ENCODE data around the gene ANKRD50.

The ANKRD50 gene, protein sequence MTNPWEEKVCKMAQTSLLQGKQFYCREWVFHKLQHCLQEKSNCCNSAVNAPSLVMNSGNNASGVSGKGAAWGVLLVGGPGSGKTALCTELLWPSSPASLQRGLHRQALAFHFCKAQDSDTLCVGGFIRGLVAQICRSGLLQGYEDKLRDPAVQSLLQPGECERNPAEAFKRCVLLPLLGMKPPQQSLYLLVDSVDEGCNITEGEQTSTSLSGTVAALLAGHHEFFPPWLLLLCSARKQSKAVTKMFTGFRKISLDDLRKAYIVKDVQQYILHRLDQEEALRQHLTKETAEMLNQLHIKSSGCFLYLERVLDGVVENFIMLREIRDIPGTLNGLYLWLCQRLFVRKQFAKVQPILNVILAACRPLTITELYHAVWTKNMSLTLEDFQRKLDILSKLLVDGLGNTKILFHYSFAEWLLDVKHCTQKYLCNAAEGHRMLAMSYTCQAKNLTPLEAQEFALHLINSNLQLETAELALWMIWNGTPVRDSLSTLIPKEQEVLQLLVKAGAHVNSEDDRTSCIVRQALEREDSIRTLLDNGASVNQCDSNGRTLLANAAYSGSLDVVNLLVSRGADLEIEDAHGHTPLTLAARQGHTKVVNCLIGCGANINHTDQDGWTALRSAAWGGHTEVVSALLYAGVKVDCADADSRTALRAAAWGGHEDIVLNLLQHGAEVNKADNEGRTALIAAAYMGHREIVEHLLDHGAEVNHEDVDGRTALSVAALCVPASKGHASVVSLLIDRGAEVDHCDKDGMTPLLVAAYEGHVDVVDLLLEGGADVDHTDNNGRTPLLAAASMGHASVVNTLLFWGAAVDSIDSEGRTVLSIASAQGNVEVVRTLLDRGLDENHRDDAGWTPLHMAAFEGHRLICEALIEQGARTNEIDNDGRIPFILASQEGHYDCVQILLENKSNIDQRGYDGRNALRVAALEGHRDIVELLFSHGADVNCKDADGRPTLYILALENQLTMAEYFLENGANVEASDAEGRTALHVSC (N-terminal part only)

GRCh38 chr4:124712372-124713184 is at the start of gene ANKRD50:
Gene ANKRD50, minus strand, starts transcription at chr4:124712732. Its CDS starts 2,221 bp downstream, at chr4:124710511.
- Mint-ChIP-seq H3K4me3 (peak within 1 kb of the TSS; percentile 92), H3K27ac (peak within 1 kb of the TSS; percentile 69)

GRCh38 chr4:124757126-124757525 is 44.6 kb upstream of the ANKRD50 start:
- H3K4me3 Mint-ChIP-seq: no peak overlapping the region
- no peaks in the 10 kb centered on the region for H3K27me3 Mint-ChIP-seq (ENCODE audit: low read depth)
- no peaks in the 10 kb centered on the region for H3K4me1 Mint-ChIP-seq (ENCODE audit: low read depth)
- no peak overlapping the region for H3K27ac Mint-ChIP-seq
- H3K9me3 Mint-ChIP-seq: no peaks in the 10 kb centered on the region
- no peaks in the 10 kb centered on the region for H3K36me3 Mint-ChIP-seq (ENCODE audit: low read depth)

More at GRCh38 chr4:124712372-124713184, at the start of gene ANKRD50:
- peaks cover 7% of the 10 kb centered on the region for H3K4me1 Mint-ChIP-seq (ENCODE audit: low read depth)
- peaks cover 22% of the 10 kb centered on the region for H3K27me3 Mint-ChIP-seq (ENCODE audit: low read depth)
- H3K36me3 Mint-ChIP-seq (ENCODE audit: low read depth): peaks cover 1% of the 10 kb centered on the region
- H3K9me3 Mint-ChIP-seq: no peaks in the 10 kb centered on the region

DNA sequence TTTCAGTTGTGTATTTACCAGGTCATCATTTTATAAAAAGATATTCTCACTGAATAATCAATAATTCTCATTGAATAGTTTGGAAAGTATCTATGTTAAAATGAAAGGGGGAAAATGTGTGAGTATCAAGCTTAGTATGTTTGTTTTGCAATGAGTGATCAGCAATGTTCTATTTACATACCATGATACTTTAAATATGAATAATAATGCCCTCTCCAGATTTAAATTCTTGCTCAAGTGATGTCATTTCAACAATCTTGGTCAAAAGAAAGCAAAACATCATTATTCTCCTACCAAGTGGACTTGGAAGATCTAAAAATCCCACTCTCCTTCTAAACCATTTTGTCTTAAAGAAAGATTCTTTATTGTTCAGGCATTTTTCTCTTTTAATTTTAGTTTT is 42.1 kb upstream of the ANKRD50 start:
- Mint-ChIP-seq H3K9me3 (no peaks in the 10 kb centered on the region), H3K36me3 (ENCODE audit: low read depth) (no peaks in the 10 kb centered on the region), H3K27ac (no peak overlapping the region), H3K4me1 (ENCODE audit: low read depth) (no peaks in the 10 kb centered on the region), H3K27me3 (ENCODE audit: low read depth) (no peaks in the 10 kb centered on the region), H3K4me3 (no peak overlapping the region)

- Mint-ChIP-seq H3K9me3 (no peaks in the 10 kb centered on the region), H3K4me1 (ENCODE audit: low read depth) (no peaks in the 10 kb centered on the region), H3K36me3 (ENCODE audit: low read depth) (no peaks in the 10 kb centered on the region), H3K27me3 (ENCODE audit: low read depth) (no peaks in the 10 kb centered on the region), H3K27ac (no peak overlapping the region), H3K4me3 (no peak overlapping the region)
These were observed 41.5 kb upstream of the ANKRD50 start for GRCh38 chr4:124753941-124754581.

- Mint-ChIP-seq H3K9me3 (no peaks in the 10 kb centered on the region), H3K4me1 (ENCODE audit: low read depth) (no peaks in the 10 kb centered on the region), H3K4me3 (no peak overlapping the region), H3K27me3 (ENCODE audit: low read depth) (no peaks in the 10 kb centered on the region), H3K36me3 (ENCODE audit: low read depth) (no peaks in the 10 kb centered on the region), H3K27ac (no peak overlapping the region)
These were observed 36.9 kb upstream of the ANKRD50 start for GRCh38 chr4:124749421-124749820.

DNA sequence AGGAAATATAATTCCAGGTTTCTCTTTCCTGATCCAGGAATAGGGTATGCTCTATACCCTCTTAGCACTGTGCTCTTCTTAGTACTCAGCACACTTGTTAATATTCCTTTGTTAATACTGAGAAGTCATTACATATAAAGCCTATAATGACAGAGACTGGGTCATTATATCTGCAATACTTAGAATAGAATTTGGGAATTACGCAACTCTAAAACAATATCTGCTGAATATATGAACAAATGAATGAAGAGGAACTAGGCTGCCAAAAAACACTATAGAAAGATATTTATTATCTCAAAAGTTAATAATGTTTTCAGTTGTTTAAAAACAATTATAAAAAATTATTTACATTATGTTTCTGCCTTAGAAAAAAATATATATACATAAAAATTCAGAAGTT is 36.4 kb upstream of the ANKRD50 start:
- H3K36me3 Mint-ChIP-seq (ENCODE audit: low read depth): no peaks in the 10 kb centered on the region
- H3K27me3 Mint-ChIP-seq (ENCODE audit: low read depth): no peaks in the 10 kb centered on the region
- no peak overlapping the region for H3K27ac Mint-ChIP-seq
- H3K4me3 Mint-ChIP-seq: no peak overlapping the region
- H3K4me1 Mint-ChIP-seq (ENCODE audit: low read depth): no peaks in the 10 kb centered on the region
- no peaks in the 10 kb centered on the region for H3K9me3 Mint-ChIP-seq

DNA sequence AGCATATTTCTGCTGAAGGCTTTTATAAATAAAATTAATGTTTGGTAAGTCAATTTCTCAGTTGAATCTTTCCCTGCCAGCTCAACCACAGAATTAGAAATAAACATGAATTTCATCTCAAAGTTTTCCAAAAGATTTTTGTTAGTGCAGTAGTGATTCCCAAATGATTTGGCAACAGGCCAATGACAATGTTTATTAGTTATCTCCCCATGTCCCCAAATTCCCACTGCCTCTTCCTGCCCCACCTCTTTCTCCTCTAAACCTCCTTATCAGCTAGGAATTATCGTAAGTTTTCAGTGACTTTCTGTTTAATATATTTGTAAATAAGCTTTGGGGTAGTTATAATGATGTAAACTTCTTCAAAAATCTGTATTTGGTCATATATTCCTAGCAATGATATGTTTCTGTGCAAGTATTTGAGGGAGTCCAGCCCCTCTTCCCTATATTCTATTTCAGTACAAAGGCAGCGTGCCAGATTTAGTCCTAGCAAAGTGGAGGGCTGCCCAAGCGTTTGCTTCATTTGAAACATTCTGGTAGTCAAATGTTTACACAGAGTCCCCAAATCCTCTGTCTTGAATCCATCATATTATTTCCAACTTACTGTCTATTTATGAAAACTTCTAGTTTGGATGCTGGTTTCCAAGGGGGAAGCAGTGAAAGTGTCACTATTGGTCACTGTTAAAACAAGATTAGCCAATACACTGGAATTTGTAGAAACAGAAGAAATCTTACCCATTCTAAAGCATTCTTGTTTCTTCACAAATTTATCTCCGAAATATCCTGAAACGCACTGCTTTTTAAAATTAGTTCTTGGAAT is 33.7 kb upstream of the ANKRD50 start:
- no peak overlapping the region for H3K4me3 Mint-ChIP-seq

GRCh38 chr4:124743711-124744110 is 31.2 kb upstream of the ANKRD50 start:
- H3K9me3 Mint-ChIP-seq: no peaks in the 10 kb centered on the region

More for the DNA sequence above, 33.7 kb upstream of the ANKRD50 start:
- Mint-ChIP-seq H3K36me3 (ENCODE audit: low read depth) (no peaks in the 10 kb centered on the region), H3K27ac (no peak overlapping the region), H3K9me3 (no peaks in the 10 kb centered on the region), H3K4me1 (ENCODE audit: low read depth) (no peaks in the 10 kb centered on the region), H3K27me3 (ENCODE audit: low read depth) (no peaks in the 10 kb centered on the region)

GRCh38 chr4:124740501-124740900 is 28.0 kb upstream of the ANKRD50 start:
- no peak overlapping the region for H3K27ac Mint-ChIP-seq
- H3K4me1 Mint-ChIP-seq (ENCODE audit: low read depth): no peaks in the 10 kb centered on the region
- H3K36me3 Mint-ChIP-seq (ENCODE audit: low read depth): no peaks in the 10 kb centered on the region
- H3K9me3 Mint-ChIP-seq: no peaks in the 10 kb centered on the region
- no peaks in the 10 kb centered on the region for H3K27me3 Mint-ChIP-seq (ENCODE audit: low read depth)
- H3K4me3 Mint-ChIP-seq: no peak overlapping the region

More at GRCh38 chr4:124743711-124744110, 31.2 kb upstream of the ANKRD50 start:
- H3K36me3 Mint-ChIP-seq (ENCODE audit: low read depth): no peaks in the 10 kb centered on the region
- no peak overlapping the region for H3K4me3 Mint-ChIP-seq
- no peaks in the 10 kb centered on the region for H3K27me3 Mint-ChIP-seq (ENCODE audit: low read depth)
- H3K27ac Mint-ChIP-seq: no peak overlapping the region
- H3K4me1 Mint-ChIP-seq (ENCODE audit: low read depth): no peaks in the 10 kb centered on the region

- Mint-ChIP-seq H3K27me3 (ENCODE audit: low read depth) (no peaks in the 10 kb centered on the region), H3K4me1 (ENCODE audit: low read depth) (no peaks in the 10 kb centered on the region)
These were observed 26.5 kb upstream of the ANKRD50 start for GRCh38 chr4:124738994-124739393.

GRCh38 chr4:124737619-124738018 is 25.1 kb upstream of the ANKRD50 start:
- H3K9me3 Mint-ChIP-seq: no peaks in the 10 kb centered on the region
- H3K36me3 Mint-ChIP-seq (ENCODE audit: low read depth): no peaks in the 10 kb centered on the region
- no peaks in the 10 kb centered on the region for H3K27me3 Mint-ChIP-seq (ENCODE audit: low read depth)
- no peak overlapping the region for H3K27ac Mint-ChIP-seq
- no peaks in the 10 kb centered on the region for H3K4me1 Mint-ChIP-seq (ENCODE audit: low read depth)
- no peak overlapping the region for H3K4me3 Mint-ChIP-seq

More at GRCh38 chr4:124738994-124739393, 26.5 kb upstream of the ANKRD50 start:
- no peak overlapping the region for H3K27ac Mint-ChIP-seq
- no peaks in the 10 kb centered on the region for H3K9me3 Mint-ChIP-seq
- H3K4me3 Mint-ChIP-seq: no peak overlapping the region
- no peaks in the 10 kb centered on the region for H3K36me3 Mint-ChIP-seq (ENCODE audit: low read depth)

DNA sequence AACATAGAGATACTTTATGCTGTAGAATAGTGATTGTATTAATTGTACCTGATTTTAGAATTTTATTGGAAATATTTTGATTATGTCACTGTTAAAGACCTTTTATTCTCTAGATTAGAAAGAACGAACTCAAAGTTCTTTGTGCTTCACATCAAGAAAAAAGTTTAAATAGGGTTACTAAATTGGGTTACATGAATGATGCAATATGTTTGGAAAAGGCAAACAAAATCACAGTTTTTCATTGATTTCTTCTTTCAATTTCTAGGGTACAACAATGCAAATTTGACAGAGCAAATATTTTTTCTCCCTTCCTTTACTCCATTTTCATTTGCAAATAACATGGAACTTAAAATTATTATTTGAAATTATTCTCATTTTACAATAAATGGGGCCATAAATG is 24.0 kb upstream of the ANKRD50 start:
- Mint-ChIP-seq H3K4me1 (ENCODE audit: low read depth) (no peaks in the 10 kb centered on the region), H3K36me3 (ENCODE audit: low read depth) (no peaks in the 10 kb centered on the region), H3K27me3 (ENCODE audit: low read depth) (no peaks in the 10 kb centered on the region), H3K9me3 (no peaks in the 10 kb centered on the region), H3K27ac (no peak overlapping the region), H3K4me3 (no peak overlapping the region)

- Mint-ChIP-seq H3K27me3 (ENCODE audit: low read depth) (no peaks in the 10 kb centered on the region), H3K27ac (no peak overlapping the region), H3K4me1 (ENCODE audit: low read depth) (no peaks in the 10 kb centered on the region), H3K9me3 (no peaks in the 10 kb centered on the region), H3K4me3 (no peak overlapping the region), H3K36me3 (ENCODE audit: low read depth) (no peaks in the 10 kb centered on the region)
These were observed 14.9 kb upstream of the ANKRD50 start for GRCh38 chr4:124727331-124727890.

Measured in T-helper 1 cell treated with Interleukin-12 subunit alpha and Interleukin-12 subunit beta and Interleukin-4 antibody, amounts not matched to agents 30 μg/mL and 1 μg/mL, for 36 hours (primary cell).